Smooth muscle cell (in vitro differentiated cells): Measurements from ENCODE around the gene PRTG. TPM values are rescaled to one million over a fixed set of nuclear protein-coding genes. Genes with fewer than 3 reads are reported as not detected.

ENCODE experiments used
- DNase-seq: peaks from one replicate; lab custom pipeline; 2025; ENCODE audit not compliant: unreplicated experiment; lab: John Stamatoyannopoulos, UW
- H2AFZ ChIP-seq: fragments of 200-600 bp; sonication (generic); 2 replicates; pipeline ENCODE4 v1.6.0; 2016; ENCODE audit warnings: antibody characterized with exemption, low read depth, mild to moderate bottlenecking
- H3F3A ChIP-seq: fragments of 200-600 bp; sonication (generic); 2 replicates; pipeline ENCODE4 v1.6.0; 2017; ENCODE audit warnings: antibody characterized with exemption, low read depth
- H3K27ac ChIP-seq: fragments of 200-600 bp; sonication (generic); 2 replicates; pipeline ENCODE4 v1.5.1; 2016; ENCODE audit warnings: low read depth, mild to moderate bottlenecking
- H3K27me3 ChIP-seq: fragments of 200-600 bp; sonication (generic); 2 replicates; pipeline ENCODE4 v1.6.1; 2016; ENCODE audit warnings: low read depth, mild to moderate bottlenecking
- H3K36me3 ChIP-seq: fragments of 200-600 bp; sonication (generic); 2 replicates; pipeline ENCODE4 v1.5.1; 2016; ENCODE audit warnings: low read depth
- H3K4me1 ChIP-seq: fragments of 200-600 bp; sonication (generic); 2 replicates; pipeline ENCODE4 v1.5.1; 2016; ENCODE audit warnings: low read depth
- H3K4me2 ChIP-seq: fragments of 200-600 bp; sonication (generic); 2 replicates; pipeline ENCODE4 v1.6.0; 2016; ENCODE audit warnings: mild to moderate bottlenecking
- H3K4me3 ChIP-seq: fragments of 200-600 bp; sonication (generic); 2 replicates; pipeline ENCODE4 v1.5.1; 2016; ENCODE audit warnings: mild to moderate bottlenecking
- H3K79me2 ChIP-seq: fragments of 200-600 bp; sonication (generic); 2 replicates; pipeline ENCODE4 v1.6.0; 2016; ENCODE audit warnings: low read depth, mild to moderate bottlenecking
- H3K9ac ChIP-seq: fragments of 200-600 bp; sonication (generic); 2 replicates; pipeline ENCODE4 v1.6.0; 2016; ENCODE audit warnings: low read depth
- H3K9me3 ChIP-seq: fragments of 200-600 bp; sonication (generic); replicated peaks from 2 replicates; pipeline ENCODE4 v1.5.1; 2016; ENCODE audit warnings: low read depth
- H4K20me1 ChIP-seq: fragments of 200-600 bp; sonication (generic); 2 replicates; pipeline ENCODE4 v1.6.0; 2016; ENCODE audit warnings: low read depth
- WGBS: methylation state at CpG from one replicate; pipeline ENCODE4 v1.1.7; 2016; ENCODE audit warnings: low lambda C conversion rate; 5-methylcytosine and 5-hydroxymethylcytosine counted together
- polyA plus RNA-seq: library from polyadenylated mRNA; unstranded; fragments of >200 nt; fragmentation: Nextera tagmentation; extraction: Ambion mirVana; gene quantifications from 2 replicates; pipeline ENCODE4 v1.2.1, GENCODE V29; 2016
- total RNA-seq: library from RNA; depleted of rRNA; stranded (reverse); fragments of >200 nt; gene quantifications from 2 replicates; pipeline ENCODE4 v1.2.3, GENCODE V29; 2014
- TF ChIP-seq, protein P1 (sequence below): fragments of 200-600 bp; sonication (generic); IDR thresholded peaks from 2 replicates; pipeline ENCODE4 v1.5.1; 2017; ENCODE audit warnings: borderline replicate concordance, mild to moderate bottlenecking, antibody characterized with exemption; ENCODE audit not compliant: insufficient read depth, poor library complexity, severe bottlenecking

The PRTG gene
- total and polyA plus RNA-seq, 2 experiments from 2014 or later: 2.4 to 17.2 TPM

DNA sequence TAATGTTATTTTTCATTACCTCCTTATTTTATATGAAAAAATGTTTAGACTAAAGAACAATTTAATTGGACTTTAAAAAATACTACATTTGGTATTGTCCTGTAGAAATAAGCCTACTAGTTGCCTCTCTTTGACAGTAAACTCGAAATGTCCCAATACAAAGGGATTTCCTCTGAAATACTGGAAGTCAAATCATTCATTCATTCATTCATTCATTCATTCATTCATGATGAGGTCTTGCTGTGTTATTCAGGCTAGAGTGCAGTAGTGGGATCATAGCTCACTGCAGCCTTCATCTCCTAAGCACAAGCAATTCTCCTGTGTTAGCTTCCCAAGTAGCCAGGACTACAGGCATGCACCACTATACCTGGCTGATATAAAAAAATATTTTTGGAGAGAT lies 104.2 kb downstream of the PRTG start:
- 96% methylated on average over 1 of the region's 1 CpG for WGBS
- Histone ChIP-seq H3K4me2 (no peak overlapping the region), H4K20me1 (no peaks in the 10 kb centered on the region), H3K4me1 (no peaks in the 10 kb centered on the region), H3K79me2 (no peaks in the 10 kb centered on the region), H3K9ac (no peak overlapping the region), H3K27me3 (no peaks in the 10 kb centered on the region), H3K9me3 (no peaks in the 10 kb centered on the region), H3F3A (no peaks in the 10 kb centered on the region), H3K36me3 (no peaks in the 10 kb centered on the region), H3K4me3 (no peak overlapping the region), H2AFZ (no peak overlapping the region), H3K27ac (no peak overlapping the region)
- no peak for DNase-seq
- TF ChIP-seq, protein P1, sequence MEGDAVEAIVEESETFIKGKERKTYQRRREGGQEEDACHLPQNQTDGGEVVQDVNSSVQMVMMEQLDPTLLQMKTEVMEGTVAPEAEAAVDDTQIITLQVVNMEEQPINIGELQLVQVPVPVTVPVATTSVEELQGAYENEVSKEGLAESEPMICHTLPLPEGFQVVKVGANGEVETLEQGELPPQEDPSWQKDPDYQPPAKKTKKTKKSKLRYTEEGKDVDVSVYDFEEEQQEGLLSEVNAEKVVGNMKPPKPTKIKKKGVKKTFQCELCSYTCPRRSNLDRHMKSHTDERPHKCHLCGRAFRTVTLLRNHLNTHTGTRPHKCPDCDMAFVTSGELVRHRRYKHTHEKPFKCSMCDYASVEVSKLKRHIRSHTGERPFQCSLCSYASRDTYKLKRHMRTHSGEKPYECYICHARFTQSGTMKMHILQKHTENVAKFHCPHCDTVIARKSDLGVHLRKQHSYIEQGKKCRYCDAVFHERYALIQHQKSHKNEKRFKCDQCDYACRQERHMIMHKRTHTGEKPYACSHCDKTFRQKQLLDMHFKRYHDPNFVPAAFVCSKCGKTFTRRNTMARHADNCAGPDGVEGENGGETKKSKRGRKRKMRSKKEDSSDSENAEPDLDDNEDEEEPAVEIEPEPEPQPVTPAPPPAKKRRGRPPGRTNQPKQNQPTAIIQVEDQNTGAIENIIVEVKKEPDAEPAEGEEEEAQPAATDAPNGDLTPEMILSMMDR: no peak

DNA sequence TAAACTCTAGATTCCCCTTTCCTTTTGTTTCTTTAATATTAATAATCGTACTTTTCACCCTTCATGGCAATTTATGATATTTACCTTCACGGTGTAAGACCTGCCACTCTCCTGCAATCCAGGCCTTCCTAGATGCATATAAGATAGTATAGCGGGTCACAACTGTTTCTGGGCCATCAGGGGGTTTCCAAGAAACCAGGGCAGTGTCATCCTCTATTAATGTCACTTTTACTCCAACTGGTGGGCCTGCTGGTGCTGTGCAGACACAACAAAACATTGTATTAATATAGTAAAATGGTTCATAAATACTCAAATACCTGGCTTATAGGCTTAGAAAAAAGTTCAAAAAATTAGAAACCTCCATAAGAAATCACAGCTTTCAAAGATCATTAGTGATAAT lies 105.9 kb downstream of the PRTG start:
- no peak overlapping the region for H3K9ac ChIP-seq
- no peak overlapping the region for H3K4me2 ChIP-seq
- no peak overlapping the region for H3K4me3 ChIP-seq
- H3K27me3 ChIP-seq: no peaks in the 10 kb centered on the region
- no peaks in the 10 kb centered on the region for H3F3A ChIP-seq
- no peak overlapping the region for H3K27ac ChIP-seq
- no peaks in the 10 kb centered on the region for H4K20me1 ChIP-seq
- no peaks in the 10 kb centered on the region for H3K9me3 ChIP-seq
- H3K79me2 ChIP-seq: no peaks in the 10 kb centered on the region
- WGBS: 94% methylated on average over 3 of the region's 3 CpGs
- peaks cover 3% of the 10 kb centered on the region for H3K36me3 ChIP-seq
- no peak overlapping the region for H2AFZ ChIP-seq
- H3K4me1 ChIP-seq: no peaks in the 10 kb centered on the region
- TF ChIP-seq, protein P1: no peak
- no peak for DNase-seq

DNA sequence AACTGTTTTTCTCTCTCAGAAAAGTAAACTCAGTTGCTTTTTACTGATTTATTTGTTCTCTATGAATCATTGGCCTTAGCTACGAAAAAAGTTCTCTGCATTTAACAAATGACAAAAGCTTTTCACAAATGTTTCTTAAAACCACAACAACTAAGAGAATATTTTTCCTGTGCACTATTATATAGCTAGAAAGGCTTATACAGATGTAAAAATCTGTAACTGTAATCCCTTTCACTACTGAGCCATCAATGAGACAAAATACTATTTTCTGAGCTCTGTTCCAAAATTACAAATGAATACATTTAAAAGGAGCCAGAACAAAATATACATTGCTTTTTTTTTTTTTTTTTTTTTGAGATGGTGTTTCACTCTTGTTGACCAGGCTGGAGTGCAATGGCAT lies 109.2 kb downstream of the PRTG start:
- Histone ChIP-seq H3K9me3 (no peaks in the 10 kb centered on the region), H3K4me2 (no peak overlapping the region), H3K36me3 (peaks cover 3% of the 10 kb centered on the region), H3F3A (peaks cover 1% of the 10 kb centered on the region), H2AFZ (no peak overlapping the region), H4K20me1 (no peaks in the 10 kb centered on the region), H3K9ac (no peak overlapping the region), H3K27ac (no peak overlapping the region), H3K4me3 (no peak overlapping the region), H3K4me1 (no peaks in the 10 kb centered on the region), H3K79me2 (no peaks in the 10 kb centered on the region), H3K27me3 (no peaks in the 10 kb centered on the region)
- TF ChIP-seq, protein P1: no peak
- DNase-seq: no peak
- 91% methylated on average over 1 of the region's 1 CpG for WGBS

DNA sequence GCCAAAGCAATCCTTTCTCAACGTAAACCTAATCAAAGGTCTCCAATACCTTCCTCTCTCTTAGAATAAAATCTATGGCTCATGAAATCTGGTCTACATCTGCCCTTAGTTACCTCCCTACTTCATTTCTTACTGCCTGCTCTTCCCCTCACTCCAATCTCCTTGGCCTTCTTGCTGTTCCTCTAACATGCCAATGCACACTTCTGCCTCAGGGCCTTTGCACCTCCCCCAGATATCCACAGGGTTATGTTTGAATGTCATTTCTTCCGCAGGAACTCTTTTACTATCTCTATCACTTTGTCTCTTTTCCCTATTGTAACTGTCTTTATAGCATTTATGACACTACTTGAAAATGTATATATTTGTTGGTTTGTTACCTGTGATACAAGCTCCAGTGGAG lies 110.5 kb downstream of the PRTG start:
- TF ChIP-seq, protein P1: no peak
- no peak overlapping the region for H3K4me3 ChIP-seq
- DNase-seq: no peak
- no peak overlapping the region for H2AFZ ChIP-seq
- H3K9ac ChIP-seq: no peak overlapping the region
- no peaks in the 10 kb centered on the region for H3K79me2 ChIP-seq
- no peaks in the 10 kb centered on the region for H3K9me3 ChIP-seq
- no peaks in the 10 kb centered on the region for H4K20me1 ChIP-seq
- H3K27ac ChIP-seq: no peak overlapping the region
- 96% methylated on average over 2 of the region's 2 CpGs for WGBS
- H3K4me2 ChIP-seq: no peak overlapping the region
- H3F3A ChIP-seq: peaks cover 9% of the 10 kb centered on the region
- H3K36me3 ChIP-seq: peaks cover 3% of the 10 kb centered on the region
- H3K4me1 ChIP-seq: no peaks in the 10 kb centered on the region
- H3K27me3 ChIP-seq: no peaks in the 10 kb centered on the region
